DND-41 (cell line): ENCODE measurements around the gene RNF186.
"Not testable (repeated sequence)": the region's sequence is repeated elsewhere in the genome, so short reads cannot be mapped to it uniquely, and the experiment has no call there.

Source experiments
- ATAC-seq: fragments of 200-7000 bp; cut with Tn5 transposase; 3 replicates; pipeline ENCODE4 v1.9.1; 2021; ENCODE audit warnings: low read depth; ENCODE audit not compliant: insufficient read depth
- DNase-seq: peaks from one replicate; pipeline ENCODE4 v3.0.0-alpha.2; 2020
- H2AFZ ChIP-seq: 2 replicates; pipeline ENCODE4 v1.6.0; 2012; ENCODE audit warnings: low read depth, low read length
- H3K27ac ChIP-seq: 2 replicates; pipeline ENCODE4 v1.5.1; 2012; ENCODE audit warnings: low read length, inconsistent platforms
- H3K27me3 ChIP-seq: fragments of 200-600 bp; sonication (generic); 2 replicates; pipeline ENCODE4 v1.6.0; 2012; ENCODE audit warnings: low read length, mild to moderate bottlenecking, inconsistent platforms; ENCODE audit not compliant: insufficient read depth, poor library complexity
- H3K36me3 ChIP-seq: 2 replicates; pipeline ENCODE4 v1.5.1; 2012; ENCODE audit warnings: low read length, inconsistent platforms; ENCODE audit not compliant: insufficient read depth
- H3K4me1 ChIP-seq: 2 replicates; pipeline ENCODE4 v1.5.1; 2012; ENCODE audit warnings: mild to moderate bottlenecking, low read length; ENCODE audit not compliant: insufficient read depth
- H3K4me2 ChIP-seq: 2 replicates; pipeline ENCODE4 v1.6.0; 2012; ENCODE audit warnings: mild to moderate bottlenecking, moderate library complexity, low read length, inconsistent platforms; ENCODE audit not compliant: insufficient read depth
- H3K4me3 ChIP-seq, 2 experiments: fragments of 200-600 bp in 1 of 2; shearing (Covaris generic) in 1 of 2; 2 replicates each; pipeline ENCODE4 v1.5.1; 2012 to 2016; ENCODE audit warnings: inconsistent platforms in 2 of 2, low read length in 2 of 2, mild to moderate bottlenecking in 2 of 2, low read depth in 1 of 2, moderate library complexity in 1 of 2
- H3K79me2 ChIP-seq: 2 replicates; pipeline ENCODE4 v1.6.0; 2012; ENCODE audit warnings: low read length, inconsistent platforms; ENCODE audit not compliant: insufficient read depth
- H3K9ac ChIP-seq: 2 replicates; pipeline ENCODE4 v1.6.0; 2012; ENCODE audit warnings: low read depth, mild to moderate bottlenecking, inconsistent platforms, low read length, moderate library complexity
- H3K9me3 ChIP-seq: 2 replicates; pipeline ENCODE4 v1.5.1; 2012; ENCODE audit warnings: low read length, moderate library complexity, mild to moderate bottlenecking, inconsistent platforms; ENCODE audit not compliant: insufficient read depth, severe bottlenecking
- H4K20me1 ChIP-seq: 2 replicates; pipeline ENCODE4 v1.6.0; 2012; ENCODE audit warnings: low read length; ENCODE audit not compliant: insufficient read depth
- CTCF ChIP-seq: IDR thresholded peaks from 2 replicates; pipeline ENCODE4 v1.5.1; 2012; ENCODE audit warnings: borderline replicate concordance, low read length, moderate library complexity, mild to moderate bottlenecking; ENCODE audit not compliant: poor library complexity, severe bottlenecking; ENCODE audit errors: extremely low read depth
- EZH2 ChIP-seq: IDR thresholded peaks from 3 replicates; pipeline ENCODE4 v1.6.1; 2012; ENCODE audit warnings: borderline replicate concordance, low read depth, mild to moderate bottlenecking, moderate library complexity, low read length, inconsistent platforms; ENCODE audit not compliant: severe bottlenecking

Gene RNF186

GRCh38 chr1:19819701-19820100, 4.6 kb upstream of the RNF186 start:
- no peaks in the 10 kb centered on the region for H3K4me1 ChIP-seq
- H3K9ac ChIP-seq, result no peak overlapping the region
- no peak overlapping the region for H3K4me3 ChIP-seq
- no peaks in the 10 kb centered on the region for H3K9me3 ChIP-seq
- ATAC-seq (no peak), DNase-seq (no peak)
- H3K36me3 ChIP-seq, result no peaks in the 10 kb centered on the region
- H3K4me2 ChIP-seq, result no peak overlapping the region
- H3K27me3 ChIP-seq, result peaks cover 4% of the 10 kb centered on the region
- no peak overlapping the region for H2AFZ ChIP-seq
- H3K79me2 ChIP-seq, result no peaks in the 10 kb centered on the region
- TF ChIP-seq CTCF, result no peak
- TF ChIP-seq EZH2, result no peak
- no peaks in the 10 kb centered on the region for H4K20me1 ChIP-seq
- H3K27ac ChIP-seq, result no peak overlapping the region

GRCh38 chr1:19818324-19818723, 3.2 kb upstream of the RNF186 start:
- no peaks in the 10 kb centered on the region for H3K36me3 ChIP-seq
- no peak overlapping the region for H3K9ac ChIP-seq
- H2AFZ ChIP-seq, result no peak overlapping the region
- no peak overlapping the region for H3K27ac ChIP-seq
- no peaks in the 10 kb centered on the region for H3K4me1 ChIP-seq
- peaks cover 4% of the 10 kb centered on the region for H3K27me3 ChIP-seq
- no peaks in the 10 kb centered on the region for H3K9me3 ChIP-seq
- H3K79me2 ChIP-seq, result no peaks in the 10 kb centered on the region
- no peak overlapping the region for H3K4me2 ChIP-seq
- no peak for ATAC-seq
- H4K20me1 ChIP-seq, result no peaks in the 10 kb centered on the region
- no peak overlapping the region for H3K4me3 ChIP-seq
- no peak for DNase-seq
- TF ChIP-seq EZH2 (no peak), CTCF (no peak)

GRCh38 chr1:19817160-19817559, 2.1 kb upstream of the RNF186 start:
- H3K27me3 ChIP-seq, result peaks cover 4% of the 10 kb centered on the region
- DNase-seq (no peak), ATAC-seq (no peak)
- H2AFZ ChIP-seq, result no peak overlapping the region
- H3K9me3 ChIP-seq, result no peaks in the 10 kb centered on the region
- no peak overlapping the region for H3K4me2 ChIP-seq
- no peak overlapping the region for H3K4me3 ChIP-seq
- H3K36me3 ChIP-seq, result no peaks in the 10 kb centered on the region
- no peaks in the 10 kb centered on the region for H4K20me1 ChIP-seq
- no peak for TF ChIP-seq EZH2
- no peak for TF ChIP-seq CTCF
- H3K79me2 ChIP-seq, result no peaks in the 10 kb centered on the region
- no peaks in the 10 kb centered on the region for H3K4me1 ChIP-seq
- H3K27ac ChIP-seq, result no peak overlapping the region
- H3K9ac ChIP-seq, result no peak overlapping the region

- not testable (repeated sequence) for H3K4me3 ChIP-seq, H3K27me3 ChIP-seq, H3K27ac ChIP-seq
These were observed 1.6 kb upstream of the RNF186 start for GRCh38 chr1:19816737-19817086.

More at GRCh38 chr1:19816737-19817086, 1.6 kb upstream of the RNF186 start:
- not testable (repeated sequence) for H3K4me1 ChIP-seq, H3K4me2 ChIP-seq, ATAC-seq, H3K79me2 ChIP-seq, H3K36me3 ChIP-seq, DNase-seq, H4K20me1 ChIP-seq, H3K9ac ChIP-seq, H2AFZ ChIP-seq, H3K9me3 ChIP-seq
